HK-2 (cell line): Measurements from ENCODE around the gene FKBP1A.

Experiments
- DNase-seq: peaks from one replicate; pipeline ENCODE4 v3.0.0-alpha.2; 2018; ENCODE audit not compliant: unreplicated experiment

Gene FKBP1A

GRCh38 chr20:1332749-1333300 lies 60.0 kb downstream of the FKBP1A start:
- no peak for DNase-seq

DNA sequence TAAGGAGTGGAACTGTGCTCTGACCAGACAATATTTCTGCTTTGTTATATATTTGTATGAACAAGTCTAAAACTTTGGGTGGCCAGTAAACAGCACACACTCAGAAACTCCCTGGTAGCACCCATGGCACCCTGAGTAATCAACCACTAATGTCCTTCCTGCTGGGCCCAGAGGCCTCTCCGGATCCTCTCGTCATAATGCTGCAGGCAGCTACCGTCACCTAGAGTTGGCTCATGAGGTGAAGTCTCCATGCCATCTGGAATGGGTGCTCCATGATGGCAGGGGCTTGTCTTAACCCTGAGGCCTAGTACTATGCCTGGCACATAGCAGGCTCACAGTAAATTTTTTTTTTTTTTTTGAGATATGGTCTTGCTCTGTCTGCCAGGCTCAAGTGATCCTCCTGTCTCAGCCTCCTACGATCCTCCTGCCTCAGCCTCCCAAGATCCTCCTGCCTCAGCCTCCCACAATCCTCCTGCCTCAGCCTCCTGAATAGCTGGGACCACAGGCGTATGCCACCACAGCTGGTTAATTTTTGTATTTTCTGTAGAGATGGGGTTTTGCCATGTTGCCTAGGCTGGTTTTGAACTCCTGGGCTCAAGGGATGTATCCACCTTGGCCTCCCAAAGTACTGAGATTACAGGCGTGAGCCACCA lies 60.9 kb downstream of the FKBP1A start:
- no peak for DNase-seq

GRCh38 chr20:1331101-1331500 lies 61.8 kb downstream of the FKBP1A start:
- DNase-seq, result no peak

DNA sequence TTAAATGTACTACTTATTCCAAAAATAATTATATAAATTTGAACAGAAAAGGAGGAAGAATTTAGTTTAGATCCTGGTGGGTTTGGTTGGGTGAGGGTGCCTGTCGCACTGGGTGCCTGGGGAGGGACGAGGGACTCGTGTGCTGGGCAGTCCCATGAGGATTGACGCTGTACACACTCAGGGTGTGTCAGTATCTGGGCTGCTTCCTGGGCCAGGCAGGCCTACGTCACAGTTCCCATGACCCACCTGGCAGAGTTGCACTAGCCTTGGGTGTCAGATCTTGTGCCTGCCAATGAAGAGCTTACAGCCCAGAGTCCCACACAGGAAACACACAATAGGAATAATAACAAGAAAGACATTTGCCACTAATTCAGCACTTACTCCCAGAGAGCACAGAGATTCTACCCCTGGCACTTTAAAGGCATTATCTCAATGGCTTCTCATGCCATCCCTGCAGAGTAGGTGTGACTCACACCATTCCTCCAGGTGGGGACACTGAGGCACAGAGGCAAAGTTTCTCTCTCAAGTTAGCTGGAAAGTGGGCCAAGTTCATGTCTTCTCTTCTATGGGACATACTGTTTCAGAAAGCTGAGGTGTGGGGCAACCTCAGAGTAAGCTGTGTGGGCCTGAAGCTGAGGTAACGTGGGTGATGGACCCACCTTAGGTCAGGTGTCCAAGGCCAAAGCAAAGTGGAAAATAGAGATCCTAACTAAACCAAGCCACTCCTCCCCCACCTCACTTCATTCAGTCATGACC lies 62.6 kb downstream of the FKBP1A start:
- DNase-seq, result no peak

DNA sequence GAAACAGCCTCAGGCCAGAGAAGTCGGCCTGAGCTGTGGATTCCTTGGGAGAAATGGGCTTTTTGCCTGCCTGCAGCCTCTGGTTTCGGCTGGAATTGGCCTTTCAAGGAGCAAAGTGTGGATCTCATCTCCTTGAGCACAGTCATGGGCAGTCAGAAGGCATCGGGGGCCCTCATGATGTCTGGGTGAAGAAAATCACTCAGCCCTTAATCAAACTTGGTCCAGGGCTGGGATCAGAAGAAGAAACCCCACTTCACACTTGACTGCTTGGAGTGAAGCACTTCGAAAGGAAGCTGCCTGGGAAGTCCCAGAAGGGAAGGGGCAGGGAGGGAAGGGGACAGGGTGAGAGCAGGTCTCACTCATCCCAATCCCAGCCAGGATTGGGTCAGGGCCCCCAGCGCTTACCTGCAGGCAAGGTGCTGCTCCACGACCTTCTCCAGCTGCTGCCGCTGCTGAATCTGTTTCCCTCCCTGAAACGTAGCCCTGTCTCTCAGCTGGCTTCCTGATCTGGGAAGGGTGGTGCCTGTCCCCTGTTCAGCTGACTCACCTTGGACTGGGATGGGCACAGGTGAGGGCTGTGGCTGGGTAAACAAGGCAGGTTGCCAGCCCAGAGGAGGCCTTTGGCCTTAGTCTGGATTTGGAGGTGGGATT lies 64.0 kb downstream of the FKBP1A start, which contains the start of gene SDCBP2:
SDCBP2 (minus strand) TSS at position 460 of the 651 bp plus-strand sequence. CDS start 8,723 bp downstream, outside the sequence.
- no peak for DNase-seq

- DNase-seq, result no peak
Measured at GRCh38 chr20:1327827-1328679, 64.8 kb downstream of the FKBP1A start.

DNA sequence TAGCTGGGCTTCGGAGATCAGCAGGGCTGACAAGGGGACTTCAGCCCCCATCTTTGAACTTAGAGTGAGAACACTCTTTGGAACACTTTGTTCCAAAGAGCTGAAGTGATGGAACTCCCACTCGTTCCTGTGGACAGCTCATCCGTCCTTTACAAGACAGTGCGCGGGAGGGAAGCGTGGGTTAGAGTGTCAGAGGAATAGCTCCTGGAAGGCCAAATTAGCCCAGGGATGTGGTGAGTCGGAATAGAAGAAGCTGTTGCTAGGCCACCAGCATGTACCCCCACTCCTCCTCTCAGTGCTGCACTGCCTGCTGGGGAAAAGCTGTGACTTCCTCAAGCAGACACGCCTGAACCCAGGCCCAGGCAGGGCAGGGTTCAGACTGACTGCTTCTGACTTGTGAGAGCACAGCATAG lies 65.6 kb downstream of the FKBP1A start:
- peak; percentile 38 for DNase-seq

GRCh38 chr20:1326031-1326930 lies 66.6 kb downstream of the FKBP1A start:
- DNase-seq, result no peak

- peak; percentile 99 for DNase-seq
Measured at GRCh38 chr20:1325173-1326030, 67.5 kb downstream of the FKBP1A start.

GRCh38 chr20:1324598-1325172 lies 68.2 kb downstream of the FKBP1A start:
- no peak for DNase-seq

GRCh38 chr20:1323830-1324597 lies 68.8 kb downstream of the FKBP1A start:
- no peak for DNase-seq

- no peak for DNase-seq
Measured at GRCh38 chr20:1323256-1323655, 69.6 kb downstream of the FKBP1A start.

- no peak for DNase-seq
Measured at GRCh38 chr20:1322511-1323245, 70.2 kb downstream of the FKBP1A start.

DNA sequence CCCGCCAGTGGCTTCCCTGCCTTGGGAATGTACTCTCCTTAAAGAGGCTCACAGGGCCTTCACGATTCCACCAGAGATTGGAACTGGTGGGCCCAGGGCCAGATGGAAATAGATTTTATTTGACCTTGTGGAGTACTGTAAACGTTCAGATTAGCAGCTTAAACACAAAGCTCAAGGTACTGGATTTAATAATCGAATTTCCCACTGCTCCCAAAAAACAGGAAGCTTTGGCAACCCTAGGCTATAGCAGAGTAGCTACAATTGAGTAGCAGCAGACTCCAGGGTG lies 71.3 kb downstream of the FKBP1A start:
- no peak for DNase-seq

DNA sequence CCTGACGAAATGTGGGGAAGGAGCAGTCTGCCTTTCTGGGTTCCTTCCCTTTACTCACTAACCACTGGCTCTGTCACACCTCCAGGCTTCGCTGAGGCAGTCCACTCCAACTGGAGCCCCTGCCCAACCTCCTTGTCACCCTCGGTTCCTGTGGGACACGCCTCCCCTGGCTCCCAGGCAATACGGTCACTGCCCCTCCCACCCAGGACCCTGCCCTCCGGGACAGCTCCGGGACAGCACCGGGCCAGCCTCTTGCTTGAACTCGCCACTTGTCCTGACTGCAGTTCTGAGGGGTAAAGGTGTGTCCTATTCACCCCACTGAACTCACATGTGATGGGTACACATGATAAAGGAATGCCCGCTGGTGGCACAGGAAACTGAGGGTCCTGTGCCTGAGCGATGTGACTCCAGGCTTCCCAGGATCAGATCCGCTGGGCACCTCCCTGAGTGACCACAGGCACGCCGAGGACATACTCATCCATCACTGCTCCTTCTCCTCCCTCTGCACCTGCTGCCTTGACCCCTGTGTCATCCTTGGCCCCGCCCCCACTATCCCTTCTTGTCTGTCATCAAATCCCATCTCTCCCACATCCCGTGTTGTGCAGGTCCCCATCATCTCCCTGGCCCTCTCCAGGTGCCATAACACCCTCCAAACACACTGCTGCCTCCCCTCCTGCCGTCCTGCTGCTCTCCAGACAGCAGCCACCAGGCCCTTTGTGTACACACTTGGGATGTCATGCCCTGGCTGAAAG lies 71.8 kb downstream of the FKBP1A start:
- DNase-seq, result no peak

DNA sequence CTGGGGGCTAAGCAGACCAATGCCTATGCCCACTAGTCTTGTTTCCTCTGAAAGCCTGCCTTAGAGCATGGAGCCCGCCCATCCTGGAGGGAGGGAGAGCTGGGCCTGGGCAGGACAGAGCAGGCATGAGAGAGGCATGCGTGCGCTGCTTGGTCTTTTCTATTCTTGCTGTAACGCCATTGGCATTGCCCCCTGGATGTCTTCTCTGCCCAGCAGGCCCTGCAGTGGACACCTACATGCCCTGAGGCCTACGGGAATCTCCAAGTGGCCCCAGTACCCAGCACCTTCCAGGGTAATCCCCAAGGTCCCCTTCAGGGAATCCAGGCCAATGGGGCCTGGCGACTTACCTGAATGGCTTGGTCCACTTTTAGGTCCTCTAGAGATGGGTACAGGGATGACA lies 72.8 kb downstream of the FKBP1A start:
- DNase-seq, result no peak

GRCh38 chr20:1319462-1319861 lies 73.4 kb downstream of the FKBP1A start:
- DNase-seq, result no peak
